ENCODE data around the gene NUP42. TPM values are rescaled to one million over a fixed set of nuclear protein-coding genes. Genes with fewer than 3 reads are reported as not detected.

NUP42 gene
- total and polyA plus RNA-seq, 8 donors: 23.3 to 82.4 (median 62.7) TPM

DNA sequence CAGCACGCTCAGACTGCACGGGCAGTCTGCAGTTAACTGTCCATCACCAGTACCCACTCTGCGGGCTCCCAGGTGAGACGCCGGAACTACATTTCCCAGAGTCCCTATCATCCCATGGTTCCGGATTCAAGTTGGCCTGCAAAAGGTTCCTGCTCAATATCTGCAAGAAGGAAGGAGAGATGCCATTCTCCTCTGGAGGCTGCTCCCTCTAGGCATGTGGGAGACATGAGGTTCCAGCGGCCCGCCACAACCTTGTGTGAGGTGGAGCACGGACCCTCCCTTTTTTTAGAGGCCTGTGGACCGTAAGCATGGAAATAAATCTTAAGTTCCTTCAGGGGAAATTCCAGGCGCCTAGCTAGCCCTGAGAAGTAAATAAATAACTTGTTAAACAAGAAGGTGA is 29.7 kb downstream of the NUP42 start:
- H3K4me3 ChIP-seq: no peak overlapping the region
- intact Hi-C loops (cut with DNase I): no loop called here
- TF ChIP-seq CTCF (IDR thresholded peaks at IDR 0.05): no peak
- no peak overlapping the region for H3K27ac ChIP-seq
- DNase-seq: no peak
- H3K27me3 ChIP-seq: peaks cover 0 to 14% of the 10 kb centered on the region in 2 donors
- H3K4me1 ChIP-seq: peaks cover 0 to 22% of the 10 kb centered on the region in 2 donors
- no peaks in the 10 kb centered on the region for H3K9me3 ChIP-seq
- ATAC-seq: no peak
- H3K36me3 ChIP-seq: no peaks in the 10 kb centered on the region

DNA sequence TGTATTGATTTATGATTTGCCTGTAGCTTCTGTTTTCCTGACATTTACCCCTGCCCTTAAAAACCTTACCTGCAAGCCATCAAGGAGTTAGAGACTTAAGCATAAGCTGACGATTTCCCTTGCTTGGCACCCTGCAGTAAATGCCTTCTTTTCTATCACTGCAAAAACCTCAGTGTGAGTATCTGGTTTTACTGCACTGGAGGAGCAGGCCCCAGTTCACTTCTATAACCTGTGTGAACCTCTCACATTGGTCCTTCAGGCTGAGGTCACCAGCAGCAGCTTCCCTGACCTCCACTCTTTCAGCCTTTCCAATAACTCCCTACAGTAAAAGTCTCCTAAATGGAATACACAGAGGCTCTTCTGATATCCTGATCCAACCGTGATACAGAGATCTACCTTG is 30.5 kb downstream of the NUP42 start:
- ATAC-seq (no peak), DNase-seq (no peak)
- H3K27me3 ChIP-seq: peaks cover 0 to 14% of the 10 kb centered on the region in 2 donors
- H3K9me3 ChIP-seq: no peaks in the 10 kb centered on the region
- intact Hi-C loops (cut with DNase I): no loop called here
- no peak overlapping the region for H3K27ac ChIP-seq
- no peak for TF ChIP-seq CTCF (IDR thresholded peaks at IDR 0.05)
- peaks cover 0 to 21% of the 10 kb centered on the region in 2 donors for H3K4me1 ChIP-seq
- H3K4me3 ChIP-seq: no peak overlapping the region
- H3K36me3 ChIP-seq: no peaks in the 10 kb centered on the region

GRCh38 chr7:23212841-23213240 is 31.0 kb downstream of the NUP42 start:
- Histone ChIP-seq H3K9me3 (no peaks in the 10 kb centered on the region), H3K27ac (no peak overlapping the region), H3K4me3 (no peak overlapping the region), H3K27me3 (peaks cover 0 to 14% of the 10 kb centered on the region in 2 donors), H3K4me1 (peaks cover 0 to 16% of the 10 kb centered on the region in 2 donors), H3K36me3 (no peaks in the 10 kb centered on the region)
- intact Hi-C loops (cut with DNase I): no loop called here
- DNase-seq (no peak), ATAC-seq (no peak)
- TF ChIP-seq CTCF (IDR thresholded peaks at IDR 0.05): no peak

GRCh38 chr7:23213755-23214154 is 31.9 kb downstream of the NUP42 start:
- no peak overlapping the region for H3K4me3 ChIP-seq
- DNase-seq (no peak), ATAC-seq (no peak)
- H3K4me1 ChIP-seq: peaks cover 0 to 7% of the 10 kb centered on the region in 2 donors
- intact Hi-C loops (cut with DNase I): no loop called here
- H3K27ac ChIP-seq: no peak overlapping the region
- no peaks in the 10 kb centered on the region for H3K36me3 ChIP-seq
- no peaks in the 10 kb centered on the region for H3K9me3 ChIP-seq
- H3K27me3 ChIP-seq: peaks cover 0 to 10% of the 10 kb centered on the region in 2 donors
- TF ChIP-seq CTCF (IDR thresholded peaks at IDR 0.05): no peak

GRCh38 chr7:23214423-23214822 is 32.6 kb downstream of the NUP42 start:
- Histone ChIP-seq H3K27me3 (peaks cover 0 to 10% of the 10 kb centered on the region in 2 donors), H3K9me3 (no peaks in the 10 kb centered on the region), H3K4me1 (peaks cover 0 to 7% of the 10 kb centered on the region in 2 donors), H3K27ac (no peak overlapping the region), H3K4me3 (no peak overlapping the region), H3K36me3 (no peaks in the 10 kb centered on the region)
- ATAC-seq (no peak), DNase-seq (no peak)
- no peak for TF ChIP-seq CTCF (IDR thresholded peaks at IDR 0.05)
- intact Hi-C loops (cut with DNase I): no loop called here

Measured in left lung (tissue), 10 donors.